ENCODE results near the gene PDE6A. TPM values are rescaled to one million over a fixed set of nuclear protein-coding genes. Genes with fewer than 3 reads are reported as not detected.

Gene PDE6A
- total and polyA plus RNA-seq, 2 donors (not counting 3 experiments of a cell fraction or from before 2014, with no cell fraction given): not detected

DNA sequence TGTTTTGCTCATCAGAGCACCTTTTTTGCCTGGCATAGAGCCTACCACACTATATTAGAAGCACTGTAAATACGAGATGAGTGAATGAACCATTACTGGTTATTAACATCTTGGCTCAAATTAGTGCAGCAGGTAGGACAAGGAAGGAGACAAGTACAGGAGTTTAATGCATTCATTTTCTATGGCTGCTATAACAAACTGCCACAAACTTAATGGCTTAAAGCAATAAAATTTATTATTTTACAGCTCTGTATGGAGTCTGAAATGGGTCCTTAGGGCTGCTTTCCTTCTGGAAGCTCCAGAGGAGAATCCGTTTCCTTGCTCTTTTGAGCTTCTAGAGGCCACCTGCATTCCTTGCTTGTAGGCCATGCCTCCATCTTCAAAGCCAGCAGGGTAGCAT, 59.1 kb downstream of the PDE6A start:
- no peak overlapping the region for H3K9ac ChIP-seq (replicated peaks; ENCODE audit: extremely low read depth, insufficient read depth, low read length)
- dilution Hi-C loops (cut with MboI; ENCODE audit: extremely low pct_ligation_motif_present, low sequenced_read_pairs): no loop called here
- no TSS peak for BruUV-seq (replicated peaks)
- H4K20me1 ChIP-seq (replicated peaks; ENCODE audit: control insufficient read depth, extremely low read depth, insufficient read depth, low read length): no peaks in the 10 kb centered on the region
- H3K4me2 ChIP-seq (ENCODE audit: insufficient read depth, low read length): no peak overlapping the region
- ChIA-PET POLR2A (no interaction called here), CTCF (interaction anchor here (0.9 to 1.4 kb wide), 4 partner anchors 19 to 75 kb away, joined by 3 to 6 read pairs (median 4); partner anchors contain the start of gene SLC26A2)
- no peak for TF ChIP-seq FOS (IDR thresholded peaks at IDR 0.05; ENCODE audit: borderline replicate concordance, insufficient read depth, low read length)
- no peak for TF ChIP-seq EZH2 (IDR thresholded peaks at IDR 0.05; ENCODE audit: borderline replicate concordance, low read depth, low read length, severe bottlenecking)
- no peak for TF ChIP-seq POLR2AphosphoS5 (IDR thresholded peaks at IDR 0.05; ENCODE audit: insufficient read depth, low read depth, low read length)
- TF ChIP-seq, protein P1, sequence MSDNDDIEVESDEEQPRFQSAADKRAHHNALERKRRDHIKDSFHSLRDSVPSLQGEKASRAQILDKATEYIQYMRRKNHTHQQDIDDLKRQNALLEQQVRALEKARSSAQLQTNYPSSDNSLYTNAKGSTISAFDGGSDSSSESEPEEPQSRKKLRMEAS (IDR thresholded peaks at IDR 0.05; ENCODE audit: insufficient read depth, insufficient read length): no peak
- no peak for TF ChIP-seq CTCF (IDR thresholded peaks at IDR 0.05; ENCODE audit: extremely low read depth in 1 of 2, insufficient read depth in 1 of 2, low read depth in 1 of 2, low read length in 2 of 2)
- TF ChIP-seq MYC (IDR thresholded peaks at IDR 0.05; ENCODE audit: low read depth, low read length): no peak
- TF ChIP-seq JUN (IDR thresholded peaks at IDR 0.05; ENCODE audit: borderline replicate concordance, insufficient read depth, insufficient read length, low read depth): no peak
- no peak for TF ChIP-seq POLR2A (IDR thresholded peaks at IDR 0.05; ENCODE audit: low read depth, low read length)
- no peak for TF ChIP-seq GATA2 (IDR thresholded peaks at IDR 0.05; ENCODE audit: insufficient read depth, insufficient read length, low read depth, low read length)
- no peak overlapping the region for H2AFZ ChIP-seq (ENCODE audit: low read depth, low read length)
- no peaks in the 10 kb centered on the region for H3K9me1 ChIP-seq (replicated peaks; ENCODE audit: control insufficient read depth, extremely low read depth, insufficient read depth, low read length)
- no peak overlapping the region for H3K27ac ChIP-seq (ENCODE audit: insufficient read depth, low read depth, low read length)
- FAIRE-seq (no peak), DNase-seq (ENCODE audit: low read depth, low spot score) (no peak)
- H3K79me2 ChIP-seq (ENCODE audit: control insufficient read depth, insufficient read depth, low read length): no peaks in the 10 kb centered on the region
- no peak overlapping the region for H3K4me3 ChIP-seq (replicated peaks in 1 of 3; ENCODE audit: insufficient read depth in 1 of 3, low read depth in 1 of 3, low read length in 3 of 3)
- H3K36me3 ChIP-seq (ENCODE audit: control insufficient read depth in 2 of 2, extremely low read depth in 1 of 2, insufficient read depth in 2 of 2, low read length in 2 of 2): no peaks in the 10 kb centered on the region
- peaks cover 5% of the 10 kb centered on the region for H3K4me1 ChIP-seq (ENCODE audit: control insufficient read depth, extremely low read depth, insufficient read depth, low read length)
- intact Hi-C loops (cut with micrococcal nuclease): no loop called here
- H3K27me3 ChIP-seq (ENCODE audit: control insufficient read depth in 2 of 2, insufficient read depth in 2 of 2, low read length in 2 of 2): no peaks in the 10 kb centered on the region
- no peaks in the 10 kb centered on the region for H3K9me3 ChIP-seq (replicated peaks; ENCODE audit: control insufficient read depth, insufficient read depth, low read length)
